GM21717 (cell line): ENCODE measurements around the gene RHOJ.
"Not testable (repeated sequence)": the region's sequence is repeated elsewhere in the genome, so short reads cannot be mapped to it uniquely, and the experiment has no call there.

Experiments
- ATAC-seq: cut with Tn5 transposase; IDR thresholded peaks from one replicate; pipeline ENCODE4 v1.9.1; 2021; ENCODE audit warnings: mild to moderate bottlenecking, moderate library complexity; ENCODE audit not compliant: unreplicated experiment

RHOJ gene

GRCh38 chr14:63204407-63205043 lies at the start of gene RHOJ:
Gene RHOJ, plus strand, starts transcription at chr14:63204443. Its CDS starts 427 bp downstream, at chr14:63204870.
- no peak for ATAC-seq

GRCh38 chr14:63155511-63156185 lies 48.6 kb upstream of the RHOJ start:
- ATAC-seq = no peak

- ATAC-seq = no peak
Observed at GRCh38 chr14:63157195-63157594, 47.0 kb upstream of the RHOJ start.

GRCh38 chr14:63163306-63163705 lies 40.9 kb upstream of the RHOJ start:
- no peak for ATAC-seq

GRCh38 chr14:63164108-63164683 lies 40.0 kb upstream of the RHOJ start:
- ATAC-seq = no peak

- not testable (repeated sequence) for ATAC-seq
Observed at GRCh38 chr14:63165267-63165666, 39.0 kb upstream of the RHOJ start.

- ATAC-seq = no peak
Observed at GRCh38 chr14:63167044-63167443, 37.2 kb upstream of the RHOJ start.

GRCh38 chr14:63174760-63175191 lies 29.5 kb upstream of the RHOJ start:
- no peak for ATAC-seq

GRCh38 chr14:63175531-63175930 lies 28.7 kb upstream of the RHOJ start:
- no peak for ATAC-seq

GRCh38 chr14:63178912-63179311 lies 25.3 kb upstream of the RHOJ start:
- ATAC-seq = no peak

GRCh38 chr14:63179383-63179782 lies 24.9 kb upstream of the RHOJ start:
- ATAC-seq = no peak

GRCh38 chr14:63180011-63180410 lies 24.2 kb upstream of the RHOJ start:
- no peak for ATAC-seq

GRCh38 chr14:63182968-63183367 lies 21.3 kb upstream of the RHOJ start:
- no peak for ATAC-seq

GRCh38 chr14:63186453-63186852 lies 17.8 kb upstream of the RHOJ start:
- ATAC-seq = no peak

- no peak for ATAC-seq
Observed at GRCh38 chr14:63191211-63191610, 13.0 kb upstream of the RHOJ start.

- ATAC-seq = no peak
Observed at GRCh38 chr14:63192085-63192484, 12.2 kb upstream of the RHOJ start.

- no peak for ATAC-seq
Observed at GRCh38 chr14:63193236-63193635, 11.0 kb upstream of the RHOJ start.

- no peak for ATAC-seq
Observed at GRCh38 chr14:63200035-63200740, 4.1 kb upstream of the RHOJ start.

GRCh38 chr14:63200767-63201166 lies 3.5 kb upstream of the RHOJ start:
- ATAC-seq = no peak

- no peak for ATAC-seq
Observed at GRCh38 chr14:63203015-63203414, 1.2 kb upstream of the RHOJ start.

- no peak for ATAC-seq
Observed at GRCh38 chr14:63203618-63204406, 431 bp upstream of the RHOJ start.
